Brain microvascular endothelial cell (primary cell): ENCODE data around the gene PRAMEF12.

Experiments used
- DNase-seq: peaks from one replicate; pipeline ENCODE4 v3.0.0-alpha.2; 2020
- H3K27ac ChIP-seq: fragments of 250-450 bp; sonication (Bioruptor Pico); 2 replicates; pipeline ENCODE4 v1.5.1; 2020; ENCODE audit warnings: mild to moderate bottlenecking, moderate library complexity
- H3K27me3 ChIP-seq: fragments of 250-450 bp; sonication (Bioruptor Pico); replicated peaks from 2 replicates; pipeline ENCODE4 v1.5.1; 2020; ENCODE audit warnings: mild to moderate bottlenecking
- H3K36me3 ChIP-seq: fragments of 250-450 bp; sonication (Bioruptor Pico); replicated peaks from 2 replicates; pipeline ENCODE4 v1.5.1; 2020; ENCODE audit warnings: mild to moderate bottlenecking
- H3K4me3 ChIP-seq: 2 replicates; pipeline ENCODE4 v1.5.1; 2011; ENCODE audit warnings: low read depth, mild to moderate bottlenecking, control low read depth, low read length, moderate library complexity
- CTCF ChIP-seq: IDR thresholded peaks from 2 replicates; pipeline ENCODE4 v1.5.1; 2011; ENCODE audit warnings: low read depth, mild to moderate bottlenecking, moderate library complexity, low read length, control low read depth, inconsistent platforms; ENCODE audit errors: missing control alignments
- in situ Hi-C: cut with HindIII; loops from 2 replicates; pipeline ENCODE4 v1.10.0; 2017; ENCODE audit warnings: low sequenced_read_pairs, low pct_ligation_motif_present

PRAMEF12 gene

GRCh38 chr1:12739613-12740012, 33.9 kb upstream of the PRAMEF12 start:
- Histone ChIP-seq H3K27me3 (no peaks in the 10 kb centered on the region), H3K36me3 (no peaks in the 10 kb centered on the region), H3K27ac (no peak overlapping the region), H3K4me3 (no peak overlapping the region)
- TF ChIP-seq CTCF, result no peak
- no peak for DNase-seq
- in situ Hi-C loops, result no loop called here

GRCh38 chr1:12741946-12742345, 31.6 kb upstream of the PRAMEF12 start:
- Histone ChIP-seq H3K36me3 (no peaks in the 10 kb centered on the region), H3K27ac (no peak overlapping the region), H3K4me3 (no peak overlapping the region), H3K27me3 (no peaks in the 10 kb centered on the region)
- no peak for DNase-seq
- in situ Hi-C loops, result no loop called here
- TF ChIP-seq CTCF, result no peak

GRCh38 chr1:12745126-12745991, 28.2 kb upstream of the PRAMEF12 start:
- no peak overlapping the region for H3K27ac ChIP-seq
- in situ Hi-C loops, result no loop called here
- TF ChIP-seq CTCF, result no peak
- no peaks in the 10 kb centered on the region for H3K36me3 ChIP-seq
- no peak overlapping the region for H3K4me3 ChIP-seq
- DNase-seq, result no peak
- H3K27me3 ChIP-seq, result no peaks in the 10 kb centered on the region

- Histone ChIP-seq H3K36me3 (no peaks in the 10 kb centered on the region), H3K27ac (no peak within 1 kb of the TSS), H3K4me3 (no peak within 1 kb of the TSS), H3K27me3 (no peaks in the 10 kb centered on the region)
- in situ Hi-C loops, result no loop called here
- DNase-seq, result no peak
- TF ChIP-seq CTCF, result no peak
Measured at GRCh38 chr1:12745992-12746323, 27.6 kb upstream of the PRAMEF12 start, which contains the start of gene CFAP107. Gene CFAP107, plus strand, starts transcription at chr1:12746200. Its CDS starts 231 bp downstream, at chr1:12746431.

GRCh38 chr1:12748778-12749355, 24.7 kb upstream of the PRAMEF12 start:
- no peaks in the 10 kb centered on the region for H3K27me3 ChIP-seq
- no peak overlapping the region for H3K4me3 ChIP-seq
- in situ Hi-C loops, result no loop called here
- no peak for DNase-seq
- no peak for TF ChIP-seq CTCF
- no peak overlapping the region for H3K27ac ChIP-seq
- no peaks in the 10 kb centered on the region for H3K36me3 ChIP-seq
